SU-DHL-6 (cell line): ENCODE measurements around the gene ANKS1B.

Experiments
- H2AFZ ChIP-seq: fragments of 200-600 bp; sonication (generic); 2 replicates; pipeline ENCODE4 v1.6.1; 2014; ENCODE audit warnings: low read depth, mild to moderate bottlenecking, moderate library complexity, mixed read lengths, antibody characterized with exemption, low read length; ENCODE audit not compliant: severe bottlenecking
- H3F3A ChIP-seq: fragments of 200-600 bp; shearing (Covaris generic); 2 replicates; pipeline ENCODE4 v1.6.0; 2016; ENCODE audit warnings: antibody characterized with exemption, mild to moderate bottlenecking; ENCODE audit not compliant: insufficient read depth
- H3K27ac ChIP-seq: fragments of 200-600 bp; sonication (generic); 2 replicates; pipeline ENCODE4 v1.5.1; 2016; ENCODE audit warnings: low read depth, mild to moderate bottlenecking, low read length, moderate library complexity, mixed read lengths
- H3K27me3 ChIP-seq: fragments of 200-600 bp; sonication (generic), shearing (Covaris generic); 2 replicates; pipeline ENCODE4 v1.6.0; 2014; ENCODE audit warnings: mild to moderate bottlenecking, low read length
- H3K36me3 ChIP-seq: fragments of 200-600 bp; sonication (generic); 2 replicates; pipeline ENCODE4 v1.6.1; 2014; ENCODE audit warnings: mild to moderate bottlenecking, low read length, mixed read lengths
- H3K4me2 ChIP-seq: fragments of 300-600, 200-600 bp; shearing (Covaris generic), sonication (generic); 2 replicates; pipeline ENCODE4 v1.6.0; 2014; ENCODE audit warnings: low read length, low read depth, mild to moderate bottlenecking; ENCODE audit not compliant: poor library complexity, severe bottlenecking
- H3K4me3 ChIP-seq: fragments of 200-600 bp; sonication (generic); 2 replicates; pipeline ENCODE4 v1.5.1; 2014; ENCODE audit warnings: antibody characterized with exemption, low read length, mild to moderate bottlenecking, mixed read lengths; ENCODE audit not compliant: insufficient read depth, poor library complexity, severe bottlenecking
- H3K79me2 ChIP-seq: fragments of 200-600 bp; sonication (generic); 2 replicates; pipeline ENCODE4 v1.6.1; 2014; ENCODE audit warnings: mild to moderate bottlenecking, low read length, moderate library complexity; ENCODE audit not compliant: insufficient read depth
- H3K9ac ChIP-seq: fragments of 200-600 bp; sonication (generic); 2 replicates; pipeline ENCODE4 v1.7.0; 2014; ENCODE audit warnings: mild to moderate bottlenecking, low read length
- H3K9me2 ChIP-seq: fragments of 200-600 bp; sonication (generic); replicated peaks from 2 replicates; pipeline ENCODE4 v1.6.1; 2014; ENCODE audit warnings: low read length; ENCODE audit not compliant: insufficient read depth
- H3K9me3 ChIP-seq: fragments of 200-600 bp; sonication (generic); 2 replicates; pipeline ENCODE4 v1.6.1; 2014; ENCODE audit warnings: low read length, mixed read lengths; ENCODE audit not compliant: insufficient read depth
- H4K20me1 ChIP-seq: fragments of 200-600 bp; sonication (generic); 2 replicates; pipeline ENCODE4 v1.6.1; 2014; ENCODE audit warnings: low read depth, mild to moderate bottlenecking, antibody characterized with exemption, low read length, moderate library complexity, mixed read lengths
- CTCF ChIP-seq: fragments of 200-600 bp; sonication (generic); IDR thresholded peaks from one replicate; pipeline ENCODE4 v1.5.1; 2017; ENCODE audit warnings: antibody characterized with exemption, mild to moderate bottlenecking, low read length, moderate library complexity; ENCODE audit not compliant: insufficient read depth, poor library complexity, severe bottlenecking
- EZH2phosphoT487 ChIP-seq: fragments of 200-600 bp; sonication (generic), shearing (Covaris generic); conservative IDR thresholded peaks from 2 replicates; pipeline ENCODE4 v1.6.1; 2018; ENCODE audit warnings: mild to moderate bottlenecking, antibody characterized with exemption, low read length, moderate library complexity, mixed read lengths

The ANKS1B gene

GRCh38 chr12:98985156-98985555, 999.6 kb downstream of the ANKS1B start:
- Histone ChIP-seq H4K20me1 (no peaks in the 10 kb centered on the region), H2AFZ (no peak overlapping the region), H3K4me2 (no peak overlapping the region), H3K9me2 (no peaks in the 10 kb centered on the region), H3K27ac (no peak overlapping the region), H3F3A (no peaks in the 10 kb centered on the region), H3K4me3 (no peak overlapping the region), H3K9me3 (no peaks in the 10 kb centered on the region), H3K79me2 (no peaks in the 10 kb centered on the region), H3K9ac (no peak overlapping the region), H3K36me3 (no peaks in the 10 kb centered on the region), H3K27me3 (no peaks in the 10 kb centered on the region)
- TF ChIP-seq CTCF = no peak
- TF ChIP-seq EZH2phosphoT487 = no peak

GRCh38 chr12:98983647-98984046, 1001.1 kb downstream of the ANKS1B start:
- TF ChIP-seq EZH2phosphoT487 (no peak), CTCF (no peak)
- Histone ChIP-seq H3F3A (no peaks in the 10 kb centered on the region), H3K36me3 (no peaks in the 10 kb centered on the region), H2AFZ (no peak overlapping the region), H3K9me3 (no peaks in the 10 kb centered on the region), H3K4me3 (no peak overlapping the region), H4K20me1 (no peaks in the 10 kb centered on the region), H3K27ac (no peak overlapping the region), H3K27me3 (no peaks in the 10 kb centered on the region), H3K9ac (no peak overlapping the region), H3K4me2 (no peak overlapping the region), H3K79me2 (no peaks in the 10 kb centered on the region), H3K9me2 (no peaks in the 10 kb centered on the region)

GRCh38 chr12:98980508-98980907, 1004.2 kb downstream of the ANKS1B start:
- Histone ChIP-seq H3K4me2 (no peak overlapping the region), H2AFZ (no peak overlapping the region), H3K27me3 (no peaks in the 10 kb centered on the region), H3K9me3 (no peaks in the 10 kb centered on the region), H3F3A (no peaks in the 10 kb centered on the region), H4K20me1 (no peaks in the 10 kb centered on the region), H3K9me2 (no peaks in the 10 kb centered on the region), H3K9ac (no peak overlapping the region), H3K79me2 (no peaks in the 10 kb centered on the region), H3K36me3 (no peaks in the 10 kb centered on the region), H3K27ac (no peak overlapping the region), H3K4me3 (no peak overlapping the region)
- TF ChIP-seq EZH2phosphoT487 (no peak), CTCF (no peak)

DNA sequence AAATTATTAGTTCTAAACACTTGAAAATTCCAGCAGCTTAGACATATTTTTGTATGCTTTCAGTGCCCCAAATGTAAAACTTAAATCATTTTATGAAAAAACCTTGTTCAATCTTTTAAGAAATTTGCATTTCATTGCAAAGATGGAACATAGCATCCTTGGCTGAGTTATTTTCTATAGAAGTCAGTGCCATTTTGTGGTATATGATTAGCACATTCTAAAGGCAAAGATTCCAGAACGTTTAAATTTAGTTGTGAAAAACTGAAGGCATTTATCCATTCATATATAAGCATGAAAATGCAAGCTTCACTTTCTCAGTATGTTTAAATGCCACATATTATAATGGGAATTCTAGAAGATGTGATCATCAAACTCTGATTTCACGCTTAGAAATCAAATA, 1007.5 kb downstream of the ANKS1B start:
- no peaks in the 10 kb centered on the region for H3K36me3 ChIP-seq
- no peak overlapping the region for H3K4me2 ChIP-seq
- H3F3A ChIP-seq = no peaks in the 10 kb centered on the region
- no peaks in the 10 kb centered on the region for H3K79me2 ChIP-seq
- no peaks in the 10 kb centered on the region for H3K27me3 ChIP-seq
- TF ChIP-seq EZH2phosphoT487 (no peak), CTCF (no peak)
- H3K9me2 ChIP-seq = no peaks in the 10 kb centered on the region
- H3K9me3 ChIP-seq = no peaks in the 10 kb centered on the region
- no peak overlapping the region for H3K9ac ChIP-seq
- no peak overlapping the region for H3K27ac ChIP-seq
- H2AFZ ChIP-seq = no peak overlapping the region
- H4K20me1 ChIP-seq = no peaks in the 10 kb centered on the region
- no peak overlapping the region for H3K4me3 ChIP-seq
